Activated CD4-positive, alpha-beta T cell treated with anti-CD3 and anti-CD28 coated beads, Interleukin-2, amount 10 ng/mL, durations not matched to agents 7 days and 5 days (primary cell): Measurements from ENCODE around the gene BHLHA15. TPM values are rescaled to one million over a fixed set of nuclear protein-coding genes. Genes with fewer than 3 reads are reported as not detected.
A peak's percentile ranks its signal among the peaks of the same experiment; 100 is the strongest.

Experiments
- CTCF ChIA-PET: fragments of 350-600 bp; sonication (Branson Sonifier 250); formaldehyde crosslinking; loops from one replicate; lab custom pipeline; 2021; ENCODE audit warnings: antibody characterized with exemption; lab: Charles Lee
- POLR2A ChIA-PET: fragments of 350-600 bp; sonication (Branson Sonifier 250); formaldehyde crosslinking; loops from one replicate; lab custom pipeline; 2021; ENCODE audit warnings: antibody characterized with exemption; lab: Charles Lee
- DNase-seq: peaks from one replicate; pipeline ENCODE4 v3.0.0-alpha.2; 2020
- H3K27ac Mint-ChIP-seq: one replicate; pipeline ENCODE4 v1.8.0; 2021; ENCODE audit warnings: mild to moderate bottlenecking, moderate library complexity, mixed read lengths
- H3K27me3 Mint-ChIP-seq: one replicate; pipeline ENCODE4 v1.8.0; 2021; ENCODE audit warnings: mixed read lengths
- H3K36me3 Mint-ChIP-seq: one replicate; pipeline ENCODE4 v1.8.0; 2021; ENCODE audit warnings: low read depth, mixed read lengths
- H3K4me1 Mint-ChIP-seq: one replicate; pipeline ENCODE4 v1.8.0; 2021; ENCODE audit warnings: mixed read lengths
- H3K4me3 Mint-ChIP-seq: one replicate; pipeline ENCODE4 v1.8.0; 2021; ENCODE audit warnings: mild to moderate bottlenecking, moderate library complexity, mixed read lengths
- H3K9me3 Mint-ChIP-seq: one replicate; pipeline ENCODE4 v1.8.0; 2021; ENCODE audit warnings: mixed read lengths
- total RNA-seq, 2 experiments: library from RNA; stranded (reverse); gene quantifications; one replicate each; pipeline ENCODE4 v1.2.3, GENCODE V29; 2021

Gene BHLHA15
- not detected for total RNA-seq

GRCh38 chr7:98211221-98211675 lies at the start of gene BHLHA15:
BHLHA15 (plus strand) TSS chr7:98211439; CDS start chr7:98212310, 871 bp downstream.
- Mint-ChIP-seq H3K27ac (no peak within 1 kb of the TSS), H3K36me3 (peaks cover 3% of the 10 kb centered on the region), H3K4me1 (peaks cover 8% of the 10 kb centered on the region), H3K27me3 (no peaks in the 10 kb centered on the region), H3K4me3 (peak within 1 kb of the TSS; percentile 25), H3K9me3 (no peaks in the 10 kb centered on the region)
- ChIA-PET CTCF (interaction anchor here (2.4 kb wide), 1 partner anchor 9 kb away, joined by 8 read pairs; no protein-coding TSS in a partner anchor), POLR2A (no interaction called here)
- DNase-seq, result peak; percentile 30

- DNase-seq, result no peak
- Mint-ChIP-seq H3K4me1 (no peaks in the 10 kb centered on the region), H3K27me3 (no peaks in the 10 kb centered on the region), H3K4me3 (no peak overlapping the region), H3K27ac (no peak overlapping the region), H3K36me3 (peaks cover 4% of the 10 kb centered on the region), H3K9me3 (no peaks in the 10 kb centered on the region)
- POLR2A ChIA-PET, result no interaction called here
- CTCF ChIA-PET, result interaction anchor here (5.7 kb wide), 1 partner anchor 140 kb away, joined by 29 read pairs; no protein-coding TSS in a partner anchor
These were observed 48.5 kb upstream of the BHLHA15 start for GRCh38 chr7:98162758-98163157.

DNA sequence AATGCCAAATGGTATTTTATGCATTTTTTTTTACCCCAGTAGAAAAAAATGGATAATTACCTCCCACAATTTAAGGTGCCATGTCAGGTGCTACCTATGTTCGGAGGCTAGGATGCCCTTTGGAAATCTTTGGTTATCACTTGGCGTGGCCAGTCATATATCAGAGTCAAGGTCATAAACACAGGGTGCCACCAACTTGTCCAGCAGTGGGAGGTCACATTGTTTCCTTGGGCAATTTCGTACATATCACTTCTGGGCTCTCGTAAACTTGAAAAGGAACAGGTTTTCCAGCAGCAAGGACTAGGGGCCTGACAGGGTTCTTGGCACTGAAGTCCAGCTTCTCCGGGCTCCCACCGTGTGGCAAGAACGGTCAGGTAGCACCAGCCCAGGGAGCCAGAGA lies 48.0 kb upstream of the BHLHA15 start:
- no peaks in the 10 kb centered on the region for H3K27me3 Mint-ChIP-seq
- ChIA-PET POLR2A (no interaction called here), CTCF (interaction anchor here (5.7 kb wide), 1 partner anchor 141 kb away, joined by 29 read pairs; no protein-coding TSS in a partner anchor)
- no peaks in the 10 kb centered on the region for H3K9me3 Mint-ChIP-seq
- no peak for DNase-seq
- H3K27ac Mint-ChIP-seq, result no peak overlapping the region
- H3K4me1 Mint-ChIP-seq, result no peaks in the 10 kb centered on the region
- peaks cover 4% of the 10 kb centered on the region for H3K36me3 Mint-ChIP-seq
- no peak overlapping the region for H3K4me3 Mint-ChIP-seq

GRCh38 chr7:98163704-98164494 lies 47.3 kb upstream of the BHLHA15 start:
- no peaks in the 10 kb centered on the region for H3K9me3 Mint-ChIP-seq
- H3K27me3 Mint-ChIP-seq, result no peaks in the 10 kb centered on the region
- POLR2A ChIA-PET, result no interaction called here
- H3K36me3 Mint-ChIP-seq, result peaks cover 4% of the 10 kb centered on the region
- DNase-seq, result no peak
- CTCF ChIA-PET, result interaction anchor here (1.0 to 5.7 kb wide), 2 partner anchors 58 to 142 kb away, joined by 3 to 29 read pairs; no protein-coding TSS in a partner anchor
- no peak overlapping the region for H3K27ac Mint-ChIP-seq
- no peak overlapping the region for H3K4me3 Mint-ChIP-seq
- peaks cover 2% of the 10 kb centered on the region for H3K4me1 Mint-ChIP-seq

- Mint-ChIP-seq H3K27me3 (no peaks in the 10 kb centered on the region), H3K27ac (no peak overlapping the region), H3K36me3 (no peaks in the 10 kb centered on the region), H3K4me1 (peaks cover 8% of the 10 kb centered on the region), H3K9me3 (no peaks in the 10 kb centered on the region), H3K4me3 (no peak overlapping the region)
- CTCF ChIA-PET, result interaction anchor here (0.5 to 5.7 kb wide), 9 partner anchors 22 to 1400 kb away, joined by 3 to 29 read pairs (median 4); no protein-coding TSS in a partner anchor
- POLR2A ChIA-PET, result no interaction called here
- peak; percentile 67 for DNase-seq
These were observed 45.2 kb upstream of the BHLHA15 start for GRCh38 chr7:98165827-98166667.

DNA sequence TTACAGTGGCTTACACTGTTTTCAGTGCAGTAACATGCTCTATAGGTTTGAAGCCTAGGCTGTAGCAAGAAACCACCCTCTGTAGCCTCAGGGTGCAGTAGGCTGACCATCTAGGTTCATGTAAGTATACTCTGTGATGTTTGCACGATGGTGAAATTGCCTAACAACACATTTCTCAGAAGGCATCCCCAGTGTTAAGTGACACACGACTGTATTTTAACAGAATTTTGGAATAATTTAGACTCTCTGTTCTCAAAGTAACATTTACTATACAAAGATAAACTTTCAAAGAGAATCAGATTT lies 44.6 kb upstream of the BHLHA15 start:
- Mint-ChIP-seq H3K4me3 (no peak overlapping the region), H3K36me3 (no peaks in the 10 kb centered on the region), H3K4me1 (peaks cover 8% of the 10 kb centered on the region), H3K9me3 (no peaks in the 10 kb centered on the region), H3K27me3 (no peaks in the 10 kb centered on the region), H3K27ac (no peak overlapping the region)
- POLR2A ChIA-PET, result no interaction called here
- no peak for DNase-seq
- CTCF ChIA-PET, result interaction anchor here (0.8 to 5.7 kb wide), 6 partner anchors 33 to 144 kb away, joined by 3 to 29 read pairs (median 6); no protein-coding TSS in a partner anchor

- no peak for DNase-seq
- ChIA-PET CTCF (interaction anchor here (0.6 to 3.4 kb wide), 7 partner anchors 19 to 145 kb away, joined by 3 to 55 read pairs (median 5); partner anchors contain the start of gene LMTK2), POLR2A (no interaction called here)
- Mint-ChIP-seq H3K4me3 (no peak overlapping the region), H3K36me3 (peaks cover 4% of the 10 kb centered on the region), H3K9me3 (no peaks in the 10 kb centered on the region), H3K4me1 (peaks cover 8% of the 10 kb centered on the region), H3K27ac (peak overlapping the region; percentile 57), H3K27me3 (no peaks in the 10 kb centered on the region)
These were observed 43.6 kb upstream of the BHLHA15 start for GRCh38 chr7:98167653-98168052.

DNA sequence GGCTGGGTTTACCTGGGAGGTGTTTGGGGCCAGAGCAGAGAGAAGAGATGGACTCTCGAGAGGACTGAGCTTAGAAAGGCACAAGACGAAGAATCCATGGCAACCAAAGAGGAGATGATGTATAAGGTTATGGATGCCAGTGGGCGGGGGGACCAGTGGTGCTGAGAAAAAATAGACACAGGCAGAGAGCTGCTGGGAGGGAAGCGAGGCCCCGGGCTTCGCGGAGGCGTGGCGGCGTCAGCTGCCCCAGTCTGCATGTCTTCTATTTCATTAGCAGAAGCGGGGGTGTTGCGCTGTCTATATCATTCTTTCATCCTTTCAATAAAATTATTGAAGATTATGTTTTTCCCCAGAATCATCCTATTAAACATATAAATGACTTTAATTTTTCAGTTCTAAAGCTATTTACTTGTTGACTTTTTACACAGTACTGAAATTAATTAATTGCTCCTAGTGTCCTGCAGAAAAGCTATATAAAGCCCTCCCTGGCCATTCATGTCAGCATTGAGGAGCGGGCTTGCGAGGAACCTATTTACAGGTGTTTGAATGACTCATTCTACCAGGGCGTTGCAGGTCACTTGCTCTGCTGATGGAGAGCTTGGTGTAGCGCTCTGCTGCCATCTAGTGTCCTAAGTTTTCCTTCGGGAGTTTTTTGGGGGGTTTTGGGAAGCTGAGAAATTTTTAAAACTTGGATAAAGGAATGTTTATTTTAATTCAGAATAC lies 42.9 kb upstream of the BHLHA15 start:
- H3K27ac Mint-ChIP-seq, result no peak overlapping the region
- H3K4me3 Mint-ChIP-seq, result no peak overlapping the region
- CTCF ChIA-PET, result interaction anchor here (0.6 to 3.4 kb wide), 17 partner anchors 19 to 154 kb away, joined by 3 to 55 read pairs (median 4); partner anchors contain the start of gene LMTK2
- peak; percentile 55 for DNase-seq
- peaks cover 8% of the 10 kb centered on the region for H3K4me1 Mint-ChIP-seq
- POLR2A ChIA-PET, result no interaction called here
- H3K36me3 Mint-ChIP-seq, result peaks cover 5% of the 10 kb centered on the region
- H3K9me3 Mint-ChIP-seq, result no peaks in the 10 kb centered on the region
- H3K27me3 Mint-ChIP-seq, result no peaks in the 10 kb centered on the region

DNA sequence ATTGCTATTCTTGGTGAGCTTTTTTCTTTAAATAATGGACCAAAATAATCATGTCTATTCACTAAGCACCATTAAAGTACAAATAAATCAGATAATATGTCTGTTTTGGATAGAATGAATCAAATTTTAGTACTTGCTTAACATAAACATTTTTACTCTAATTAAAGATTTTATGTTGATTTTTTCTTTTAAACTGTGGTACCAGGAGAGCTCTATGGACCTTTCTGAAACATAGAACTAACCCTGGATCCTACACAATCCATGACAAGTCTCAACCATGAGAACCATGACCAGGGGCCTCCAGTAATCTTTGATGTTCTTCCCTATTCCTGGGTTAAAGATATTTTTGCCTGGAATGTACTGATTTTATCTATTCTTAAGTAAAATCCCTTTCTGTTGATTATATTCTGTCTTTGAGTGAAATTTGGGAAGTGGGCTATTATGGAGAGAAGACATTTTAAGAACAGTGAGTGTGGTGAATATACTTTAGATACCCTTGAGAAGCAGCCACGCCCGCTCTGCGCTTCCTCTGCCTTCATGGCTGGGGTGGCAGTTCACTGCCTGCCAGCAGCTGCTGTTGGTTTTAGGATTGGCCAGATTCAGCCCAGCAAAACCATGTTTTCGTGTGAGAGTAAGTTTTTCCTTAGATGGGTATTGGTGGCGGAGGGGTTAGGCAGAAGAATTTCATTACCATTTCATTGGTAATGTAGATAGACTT lies 42.2 kb upstream of the BHLHA15 start:
- Mint-ChIP-seq H3K9me3 (no peaks in the 10 kb centered on the region), H3K27ac (no peak overlapping the region), H3K4me1 (peaks cover 8% of the 10 kb centered on the region), H3K27me3 (no peaks in the 10 kb centered on the region), H3K4me3 (no peak overlapping the region), H3K36me3 (peaks cover 5% of the 10 kb centered on the region)
- ChIA-PET CTCF (interaction anchor here (0.6 to 3.4 kb wide), 16 partner anchors 18 to 294 kb away, joined by 3 to 55 read pairs (median 4); partner anchors contain the start of gene LMTK2), POLR2A (no interaction called here)
- no peak for DNase-seq

GRCh38 chr7:98170966-98171365 lies 40.3 kb upstream of the BHLHA15 start:
- DNase-seq, result no peak
- no peaks in the 10 kb centered on the region for H3K9me3 Mint-ChIP-seq
- H3K27ac Mint-ChIP-seq, result no peak overlapping the region
- H3K4me1 Mint-ChIP-seq, result peaks cover 8% of the 10 kb centered on the region
- POLR2A ChIA-PET, result no interaction called here
- H3K27me3 Mint-ChIP-seq, result no peaks in the 10 kb centered on the region
- peaks cover 5% of the 10 kb centered on the region for H3K36me3 Mint-ChIP-seq
- CTCF ChIA-PET, result interaction anchor here (0.6 kb wide), 1 partner anchor 26 kb away, joined by 4 read pairs; no protein-coding TSS in a partner anchor
- no peak overlapping the region for H3K4me3 Mint-ChIP-seq

DNA sequence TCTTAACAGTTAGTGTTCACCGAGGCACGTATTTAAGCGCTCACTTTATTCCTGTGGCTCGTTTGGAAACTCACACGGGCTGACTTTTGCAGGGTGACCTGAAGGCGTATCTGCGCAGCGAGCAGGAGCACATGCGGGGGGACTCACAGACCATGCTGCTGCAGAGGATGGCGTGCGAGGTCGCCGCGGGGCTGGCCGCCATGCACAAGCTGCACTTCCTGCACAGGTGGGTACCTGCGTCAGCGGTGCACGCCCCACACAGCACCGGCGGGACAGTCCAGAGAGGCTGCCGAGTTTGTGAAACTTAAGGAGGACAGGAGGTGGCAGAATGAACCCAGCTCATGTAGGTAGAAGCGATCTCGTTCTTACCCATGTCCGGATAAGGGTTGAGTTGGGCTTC lies 39.8 kb upstream of the BHLHA15 start:
- Mint-ChIP-seq H3K4me1 (peaks cover 8% of the 10 kb centered on the region), H3K9me3 (no peaks in the 10 kb centered on the region), H3K27ac (no peak overlapping the region), H3K27me3 (no peaks in the 10 kb centered on the region), H3K36me3 (peaks cover 5% of the 10 kb centered on the region), H3K4me3 (no peak overlapping the region)
- ChIA-PET CTCF (interaction anchor here (0.6 to 0.8 kb wide), 3 partner anchors 26 to 1263 kb away, joined by 3 to 4 read pairs (median 3); no protein-coding TSS in a partner anchor), POLR2A (no interaction called here)
- DNase-seq, result no peak
